Endodermal cell (in vitro differentiated cells): ENCODE data around the gene SLC66A2. TPM values are rescaled to one million over a fixed set of nuclear protein-coding genes. Genes with fewer than 3 reads are reported as not detected.

Source experiments
- DNase-seq: peaks from one replicate; pipeline ENCODE4 v3.0.0-alpha.2; 2017
- H3K27ac ChIP-seq: 2 replicates; pipeline ENCODE4 v1.5.1; 2013; ENCODE audit warnings: mild to moderate bottlenecking, low read depth, low read length, moderate library complexity
- H3K27me3 ChIP-seq: 2 replicates; pipeline ENCODE4 v1.6.1; 2013; ENCODE audit warnings: mild to moderate bottlenecking, low read length, moderate library complexity; ENCODE audit not compliant: insufficient read depth, control insufficient read depth, poor library complexity, severe bottlenecking
- H3K36me3 ChIP-seq: 2 replicates; pipeline ENCODE4 v1.7.0; 2013; ENCODE audit warnings: mild to moderate bottlenecking, low read length, moderate library complexity; ENCODE audit not compliant: control insufficient read depth, insufficient read depth
- H3K4me1 ChIP-seq: one replicate; pipeline ENCODE4 v1.7.0; 2013; ENCODE audit warnings: low read length; ENCODE audit not compliant: control insufficient read depth, insufficient read depth
- H3K4me3 ChIP-seq: 2 replicates; pipeline ENCODE4 v1.5.1; 2013; ENCODE audit warnings: mild to moderate bottlenecking, low read length, moderate library complexity
- H3K9ac ChIP-seq: 2 replicates; pipeline ENCODE4 v1.6.1; 2013; ENCODE audit warnings: mild to moderate bottlenecking, low read length, moderate library complexity; ENCODE audit not compliant: poor library complexity, severe bottlenecking; ENCODE audit errors: extremely low read depth
- H3K9me3 ChIP-seq: 2 replicates; pipeline ENCODE4 v1.6.1; 2013; ENCODE audit warnings: mild to moderate bottlenecking, low read length, moderate library complexity; ENCODE audit not compliant: control insufficient read depth
- H3K27ac Mint-ChIP-seq: 2 replicates; pipeline ENCODE4 v1.8.0; 2020; ENCODE audit warnings: mixed read lengths
- H3K27me3 Mint-ChIP-seq: 2 replicates; pipeline ENCODE4 v1.8.0; 2021; ENCODE audit warnings: mild to moderate bottlenecking, mixed read lengths; ENCODE audit not compliant: insufficient read depth
- H3K36me3 Mint-ChIP-seq: 2 replicates; pipeline ENCODE4 v1.8.0; 2020; ENCODE audit warnings: low read depth, mixed read lengths
- H3K4me1 Mint-ChIP-seq: 2 replicates; pipeline ENCODE4 v1.8.0; 2020; ENCODE audit warnings: mixed read lengths
- H3K4me3 Mint-ChIP-seq: 2 replicates; pipeline ENCODE4 v1.8.0; 2020; ENCODE audit warnings: mild to moderate bottlenecking, moderate library complexity, mixed read lengths
- H3K9me3 Mint-ChIP-seq: 2 replicates; pipeline ENCODE4 v1.8.0; 2020; ENCODE audit warnings: mild to moderate bottlenecking, mixed read lengths
- CTCF ChIP-seq: fragments of 200-600 bp; sonication (generic); conservative IDR thresholded peaks from 2 replicates; pipeline ENCODE4 v1.5.0; 2021; ENCODE audit warnings: antibody characterized with exemption, mild to moderate bottlenecking
- WGBS, 2 experiments: methylation state at CpG; one replicate each; pipeline versions ENCODE4 v1.1.5 to v1.1.7; 2013; ENCODE audit warnings: missing lambda C conversion rate in 2 of 2, mixed read lengths in 1 of 2; ENCODE audit not compliant: insufficient coverage in 1 of 2, insufficient read length in 1 of 2; 5-methylcytosine and 5-hydroxymethylcytosine counted together
- total RNA-seq, 2 donors: library from RNA; stranded (reverse); fragmentation: NEBNext Ultra II Directional in 1 of 2; extraction: Animal tissue kit (Norgen Biotek cat#: 25700) in 1 of 2; gene quantifications; 2 replicates in 1 of 2; 3 replicates in 1 of 2; pipeline ENCODE4 v1.2.1, GENCODE V29; 2021

Gene SLC66A2
- total RNA-seq, 2 donors from 2014 or later: 30.3 to 32.4 TPM

DNA sequence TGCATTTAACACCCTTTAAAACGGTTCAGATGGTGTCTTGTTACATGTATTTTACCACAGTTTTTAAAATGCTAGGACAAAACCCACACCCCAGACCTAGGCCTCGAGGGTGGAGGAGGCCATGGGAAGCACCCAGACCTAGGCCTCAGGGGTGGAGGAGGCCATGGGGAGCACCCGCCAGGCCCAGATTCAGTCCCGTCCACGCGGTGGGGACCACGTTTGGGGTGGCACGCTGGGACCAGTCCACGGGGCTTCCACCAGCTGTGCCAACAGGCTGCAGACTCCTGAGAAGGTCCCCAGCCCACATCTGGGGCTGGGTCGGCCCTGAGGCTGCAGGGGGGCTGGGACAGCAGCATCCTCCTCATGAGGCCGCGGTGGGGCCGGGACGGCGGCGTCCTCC lies 63.4 kb downstream of the SLC66A2 start:
- Mint-ChIP-seq H3K4me1 (no peaks in the 10 kb centered on the region), H3K27ac (no peak overlapping the region), H3K9me3 (peaks cover 44% of the 10 kb centered on the region), H3K36me3 (no peaks in the 10 kb centered on the region), H3K4me3 (no peak overlapping the region), H3K27me3 (peaks cover 12% of the 10 kb centered on the region)
- TF ChIP-seq CTCF: no peak
- H3K36me3 ChIP-seq: no peaks in the 10 kb centered on the region
- no peak for DNase-seq
- H3K27me3 ChIP-seq: no peaks in the 10 kb centered on the region
- no peak overlapping the region for H3K9ac ChIP-seq
- H3K4me1 ChIP-seq: no peaks in the 10 kb centered on the region
- H3K9me3 ChIP-seq: peaks cover 45% of the 10 kb centered on the region
- no peak overlapping the region for H3K4me3 ChIP-seq
- WGBS, 2 experiments: 89 to 92% methylated on average over 9 to 10 of the region's 16 CpGs
- no peak overlapping the region for H3K27ac ChIP-seq

- no peaks in the 10 kb centered on the region for H3K4me1 Mint-ChIP-seq
- H3K36me3 ChIP-seq: no peaks in the 10 kb centered on the region
Observed at GRCh38 chr18:79887181-79888000, 64.1 kb downstream of the SLC66A2 start.

GRCh38 chr18:79884963-79885728 lies 66.3 kb downstream of the SLC66A2 start:
- Mint-ChIP-seq H3K9me3 (peaks cover 15% of the 10 kb centered on the region), H3K36me3 (no peaks in the 10 kb centered on the region), H3K27ac (no peak overlapping the region), H3K27me3 (peaks cover 5% of the 10 kb centered on the region), H3K4me1 (no peaks in the 10 kb centered on the region), H3K4me3 (no peak overlapping the region)
- peaks cover 16% of the 10 kb centered on the region for H3K9me3 ChIP-seq
- no peak overlapping the region for H3K9ac ChIP-seq
- H3K27me3 ChIP-seq: no peaks in the 10 kb centered on the region
- H3K4me1 ChIP-seq: no peaks in the 10 kb centered on the region
- no peak overlapping the region for H3K4me3 ChIP-seq
- peak; percentile 39 for DNase-seq
- 91% methylated on average over 19 to 25 of the region's 25 CpGs for WGBS, 2 experiments
- no peaks in the 10 kb centered on the region for H3K36me3 ChIP-seq
- H3K27ac ChIP-seq: no peak overlapping the region
- TF ChIP-seq CTCF: peak; percentile 24

More at GRCh38 chr18:79887181-79888000, 64.1 kb downstream of the SLC66A2 start:
- H3K27me3 Mint-ChIP-seq: peaks cover 8% of the 10 kb centered on the region
- H3K27ac Mint-ChIP-seq: no peak overlapping the region
- H3K9ac ChIP-seq: no peak overlapping the region
- H3K9me3 Mint-ChIP-seq: peaks cover 38% of the 10 kb centered on the region
- DNase-seq: peak; percentile 36
- no peaks in the 10 kb centered on the region for H3K4me1 ChIP-seq
- TF ChIP-seq CTCF: no peak
- no peak overlapping the region for H3K4me3 ChIP-seq
- 92 to 94% methylated on average over 22 to 30 of the region's 30 CpGs for whole genome bisulfite sequencing, 2 experiments
- H3K27me3 ChIP-seq: no peaks in the 10 kb centered on the region
- H3K36me3 Mint-ChIP-seq: no peaks in the 10 kb centered on the region
- H3K27ac ChIP-seq: no peak overlapping the region
- H3K4me3 Mint-ChIP-seq: no peak overlapping the region
- H3K9me3 ChIP-seq: peaks cover 38% of the 10 kb centered on the region
